Left forelimb (tissue), 1 donor: ENCODE measurements around the gene LGALS3BP.
A peak's percentile ranks its signal among the peaks of the same experiment; 100 is the strongest.

Source experiments
- DNase-seq: peaks from one replicate; pipeline ENCODE4 v3.0.0-alpha.2; 2018; ENCODE audit warnings: low spot score

Gene LGALS3BP

DNA sequence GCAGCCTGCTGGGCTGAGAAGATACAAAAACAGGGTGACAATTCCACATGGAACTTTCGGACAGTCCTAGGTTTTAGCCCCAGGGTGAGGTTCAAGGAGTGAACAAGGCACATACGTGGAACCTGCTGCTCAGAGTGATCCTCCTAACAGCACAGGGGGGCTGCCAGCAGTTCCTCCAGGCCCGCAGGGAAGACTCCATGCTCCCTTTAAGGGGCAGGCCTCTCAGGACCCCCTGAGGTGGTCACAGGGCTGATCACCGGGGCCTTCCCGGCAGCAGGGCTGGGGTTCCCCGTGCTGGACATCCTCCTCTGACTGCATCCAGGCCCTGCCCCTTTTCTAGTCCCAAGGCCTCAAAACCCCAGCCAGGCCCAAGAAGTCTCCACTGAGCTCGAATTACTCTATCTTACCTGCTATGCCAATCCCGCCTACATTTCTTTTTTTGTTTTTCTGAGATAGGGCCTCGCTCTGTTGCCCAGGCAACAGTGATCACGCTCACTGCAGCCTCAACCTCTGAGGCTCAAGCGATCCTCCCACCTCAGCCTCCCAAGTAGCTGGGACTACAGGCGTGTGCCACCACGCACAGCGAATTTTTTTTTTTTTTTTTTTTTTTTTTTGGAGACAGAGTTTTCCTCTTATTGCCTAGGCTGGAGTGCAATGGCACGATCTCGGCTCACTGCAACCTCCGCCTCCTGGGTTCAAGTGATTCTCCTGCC, 19.5 kb upstream of the LGALS3BP start:
- no peak for DNase-seq

DNA sequence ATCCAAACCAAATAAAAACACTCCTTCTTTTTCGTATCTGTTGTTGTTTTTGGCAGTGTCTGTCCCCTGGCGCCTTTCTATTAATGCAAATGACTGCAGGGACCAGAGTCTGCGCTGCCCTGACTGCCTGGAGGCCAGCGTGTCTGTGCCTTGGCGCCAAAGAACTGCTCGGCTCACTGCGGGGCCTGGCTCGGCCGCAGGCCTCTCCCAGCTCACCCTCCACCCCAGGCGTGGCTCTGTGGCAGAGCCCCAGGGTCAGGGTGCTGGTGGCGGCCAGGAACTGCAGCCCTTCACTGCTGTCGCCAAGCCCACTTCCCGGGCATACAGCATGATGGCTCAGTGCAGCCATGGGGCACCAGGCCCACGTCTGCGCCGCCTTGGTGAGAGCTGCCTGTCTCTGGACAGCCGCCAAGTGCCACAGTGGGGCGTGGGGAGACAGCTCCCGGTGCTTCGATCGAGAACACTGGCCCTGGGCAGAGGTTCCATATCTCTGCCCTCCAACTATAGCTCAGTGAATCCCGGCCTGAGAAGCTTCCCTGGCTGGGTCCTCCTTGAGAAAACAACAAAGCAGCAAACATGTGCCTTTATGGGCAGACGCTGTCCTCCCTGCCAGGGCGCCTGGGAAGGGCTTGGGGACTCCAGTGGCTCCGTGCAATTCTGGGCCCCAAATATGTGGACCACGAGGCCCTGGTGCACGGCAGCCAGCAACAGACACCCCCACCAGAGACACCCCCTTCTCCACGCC, 18.8 kb upstream of the LGALS3BP start:
- DNase-seq, result no peak

DNA sequence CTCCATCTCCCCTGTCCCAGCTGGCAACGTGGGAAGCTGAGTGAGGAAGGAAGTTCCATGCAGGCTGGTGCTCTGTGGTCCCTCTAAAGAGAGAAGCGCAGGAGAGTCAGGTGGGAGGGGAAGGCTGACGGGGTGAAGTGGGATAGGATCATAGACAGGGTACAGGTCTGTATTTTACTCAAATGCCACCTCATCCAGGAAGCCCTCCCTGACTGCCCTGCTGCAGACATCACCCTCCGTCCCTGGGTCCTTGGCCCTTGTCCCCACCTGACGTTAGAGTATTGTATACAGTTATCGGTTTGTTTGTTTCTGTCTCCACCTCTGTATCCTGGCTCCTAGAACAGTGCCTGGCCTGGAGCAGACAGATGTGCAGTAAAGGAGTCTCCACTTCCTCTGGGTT, 18.2 kb upstream of the LGALS3BP start:
- no peak for DNase-seq

DNA sequence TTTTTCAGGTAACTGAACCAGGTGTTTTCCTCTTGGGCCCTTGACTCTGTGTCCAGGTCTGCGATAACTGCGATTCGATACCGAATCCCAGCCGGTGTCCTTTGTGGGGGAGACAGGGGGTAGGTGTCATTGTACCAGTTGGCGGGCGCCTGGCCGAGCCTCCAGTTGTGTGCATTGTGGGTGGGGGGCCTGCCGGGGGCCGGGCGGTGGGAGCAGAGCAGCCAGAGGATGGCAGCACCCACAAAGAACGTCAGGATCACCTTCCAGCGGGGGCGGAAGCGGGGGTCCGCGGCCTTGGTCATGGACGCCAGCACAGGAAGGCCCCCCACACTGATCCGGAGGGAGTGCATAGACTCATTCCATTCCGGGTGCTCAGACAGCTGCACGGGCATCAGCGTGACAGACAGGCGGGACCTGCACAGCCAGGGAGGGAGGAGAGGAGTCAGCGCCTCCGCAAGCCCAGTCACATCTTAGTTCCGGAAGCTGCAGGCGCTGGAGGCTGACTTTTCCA, 17.6 kb upstream of the LGALS3BP start:
- no peak for DNase-seq

DNA sequence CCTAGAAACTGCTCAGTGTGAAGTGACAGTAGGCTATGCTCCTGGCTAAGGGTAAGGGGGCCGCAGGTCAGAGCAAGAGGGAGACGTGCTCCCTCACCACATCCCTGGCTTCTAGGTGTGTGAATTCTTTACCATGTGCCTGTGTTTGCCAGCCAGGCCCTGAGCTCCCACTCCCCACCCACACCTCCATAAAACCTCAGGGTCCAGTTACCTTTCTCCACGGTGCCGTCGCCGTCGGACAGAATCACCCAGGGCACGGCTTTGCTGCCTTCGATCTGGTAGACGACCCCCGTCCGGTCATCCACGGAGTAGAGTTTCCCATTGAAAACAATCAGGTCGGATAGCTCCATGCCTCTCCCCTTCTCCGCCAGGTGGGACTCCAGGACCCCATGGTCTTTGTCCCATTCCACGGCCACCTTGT, 17.1 kb upstream of the LGALS3BP start:
- DNase-seq, result no peak

DNA sequence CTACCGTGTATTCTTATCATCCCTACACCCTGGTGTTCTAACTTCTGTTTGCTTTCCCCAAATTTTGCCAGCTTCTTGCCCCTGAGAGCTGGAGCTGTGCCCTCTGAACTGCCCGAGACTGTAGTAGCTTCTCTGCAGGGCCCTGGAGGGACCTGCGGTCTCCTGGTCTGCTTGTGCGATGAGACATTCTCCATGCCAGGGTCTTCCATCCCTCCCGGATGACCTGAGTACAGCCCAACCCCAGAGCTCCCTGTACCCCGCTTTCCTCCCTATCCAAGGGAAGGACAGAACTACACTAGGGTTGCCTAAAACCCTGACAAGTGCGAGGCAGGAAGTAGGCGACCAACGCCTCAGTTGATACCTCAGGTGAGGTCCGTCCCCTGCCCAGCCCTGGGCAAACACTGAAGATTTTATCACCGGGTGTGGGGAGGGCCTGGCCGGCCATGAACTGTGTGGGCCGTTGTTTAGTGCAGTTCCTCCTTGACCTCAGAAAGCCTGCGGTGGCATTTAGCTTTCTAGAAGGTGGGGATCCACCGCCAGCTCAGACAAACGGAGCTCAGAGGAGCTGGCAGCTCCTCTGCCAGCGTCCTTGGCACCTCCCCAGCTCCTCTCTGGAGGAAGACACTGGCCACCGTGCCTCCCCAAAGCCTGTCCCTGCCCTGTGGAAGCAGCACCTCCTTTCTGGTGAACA, 16.2 kb upstream of the LGALS3BP start:
- DNase-seq, result peak; percentile 57

DNA sequence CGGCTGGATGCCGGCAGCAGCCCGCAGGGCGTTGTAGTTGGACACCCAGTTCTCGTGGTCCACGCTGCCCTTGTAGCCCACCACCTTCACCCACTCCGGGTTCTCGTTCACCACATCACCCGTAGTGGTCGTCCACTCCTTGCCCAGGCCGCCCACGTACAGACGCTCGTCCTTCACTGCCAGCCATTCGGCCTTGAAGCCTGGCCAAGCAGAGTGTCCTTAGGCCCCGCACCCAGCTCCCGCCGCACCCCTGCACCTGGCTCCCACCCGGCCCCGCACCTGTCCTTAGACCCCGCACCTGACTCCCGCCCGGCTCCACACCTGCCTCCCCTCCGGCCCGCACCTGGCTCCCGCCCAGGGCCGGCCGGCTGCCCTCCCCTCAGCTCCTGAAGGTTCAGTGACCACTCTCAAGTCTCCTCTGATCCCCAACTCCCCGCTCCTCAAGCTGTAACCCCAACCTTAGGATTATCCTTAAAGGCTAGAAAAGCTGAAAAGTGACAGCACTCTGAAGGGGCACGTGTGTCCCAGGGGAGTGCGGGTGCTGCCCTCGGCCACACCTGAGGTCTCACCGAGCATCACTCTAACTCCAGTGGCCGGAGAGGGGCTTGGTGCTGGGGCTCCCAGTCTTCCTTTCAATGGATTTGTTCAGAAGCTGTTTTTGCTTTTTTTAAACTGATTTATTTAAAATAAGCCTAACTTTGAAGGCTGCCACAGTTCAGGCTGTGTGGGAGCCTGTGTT, 15.5 kb upstream of the LGALS3BP start:
- no peak for DNase-seq

DNA sequence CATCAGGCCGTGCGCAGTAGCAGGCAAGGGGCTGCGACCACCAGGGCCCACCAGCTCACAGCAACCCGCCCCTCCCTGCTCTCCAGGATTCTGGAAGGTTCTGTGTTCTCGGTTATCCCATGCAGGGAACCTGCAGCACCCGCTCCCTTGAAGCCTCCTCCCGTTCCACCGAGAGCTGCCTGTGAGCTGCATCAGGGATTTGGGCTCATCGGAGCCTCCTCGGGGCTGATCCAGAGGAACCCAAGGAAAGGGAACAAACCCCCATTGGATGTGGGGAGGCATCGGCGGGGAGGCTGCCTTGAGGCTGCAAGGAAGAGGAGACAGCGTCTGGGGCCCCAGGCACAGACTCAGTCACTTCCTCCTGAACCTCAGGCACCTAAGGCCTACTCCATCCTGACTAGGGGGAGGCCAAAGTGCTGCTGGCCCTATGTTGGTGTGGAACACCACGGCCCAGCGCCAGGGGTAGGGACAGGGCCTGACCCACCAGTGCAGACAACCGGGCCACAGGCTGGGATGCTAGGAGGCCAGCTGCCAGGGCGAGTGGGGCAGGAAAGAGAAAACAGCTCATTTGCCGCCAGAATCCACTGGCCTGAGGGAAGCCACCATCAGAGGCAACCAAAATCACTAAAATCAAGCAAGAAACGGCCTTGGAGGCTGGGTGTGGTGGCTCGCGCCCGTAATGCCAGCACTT, 14.4 kb upstream of the LGALS3BP start:
- DNase-seq, result peak; percentile 31

DNA sequence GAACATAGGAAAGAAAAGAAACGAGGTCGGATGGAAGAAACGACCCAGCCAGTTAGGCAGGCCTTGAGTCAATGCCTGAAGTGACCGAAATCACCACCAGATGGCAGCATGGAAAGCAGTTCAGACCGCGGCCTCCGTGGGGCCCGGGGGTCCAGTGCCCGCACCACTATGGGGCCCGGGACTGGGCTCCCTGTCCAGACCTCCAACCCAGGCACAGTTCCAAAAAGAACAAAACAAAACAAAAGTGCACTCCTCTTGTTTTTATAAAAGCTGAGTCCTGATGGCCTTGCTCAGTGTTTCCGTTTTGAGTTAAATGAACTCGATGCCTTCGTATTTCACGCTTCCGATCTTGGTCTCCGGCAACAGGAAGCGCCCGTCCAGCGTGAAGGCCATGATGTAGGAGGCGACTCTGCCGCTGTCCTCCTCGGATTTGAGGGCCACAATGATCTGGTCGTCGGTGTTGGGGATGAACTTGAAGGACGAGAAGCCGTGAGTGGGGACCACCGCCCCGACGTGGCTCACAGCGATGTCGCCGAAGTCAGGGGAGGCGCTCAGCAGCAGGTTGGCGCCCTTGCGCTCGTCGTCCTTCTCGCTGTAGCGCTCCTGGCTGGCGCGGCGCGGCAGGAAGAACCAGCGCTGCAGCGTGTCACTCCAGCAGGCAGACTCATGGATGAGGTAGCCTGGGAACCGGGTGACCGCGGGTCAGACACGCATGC, 13.7 kb upstream of the LGALS3BP start:
- DNase-seq, result peak; percentile 65

DNA sequence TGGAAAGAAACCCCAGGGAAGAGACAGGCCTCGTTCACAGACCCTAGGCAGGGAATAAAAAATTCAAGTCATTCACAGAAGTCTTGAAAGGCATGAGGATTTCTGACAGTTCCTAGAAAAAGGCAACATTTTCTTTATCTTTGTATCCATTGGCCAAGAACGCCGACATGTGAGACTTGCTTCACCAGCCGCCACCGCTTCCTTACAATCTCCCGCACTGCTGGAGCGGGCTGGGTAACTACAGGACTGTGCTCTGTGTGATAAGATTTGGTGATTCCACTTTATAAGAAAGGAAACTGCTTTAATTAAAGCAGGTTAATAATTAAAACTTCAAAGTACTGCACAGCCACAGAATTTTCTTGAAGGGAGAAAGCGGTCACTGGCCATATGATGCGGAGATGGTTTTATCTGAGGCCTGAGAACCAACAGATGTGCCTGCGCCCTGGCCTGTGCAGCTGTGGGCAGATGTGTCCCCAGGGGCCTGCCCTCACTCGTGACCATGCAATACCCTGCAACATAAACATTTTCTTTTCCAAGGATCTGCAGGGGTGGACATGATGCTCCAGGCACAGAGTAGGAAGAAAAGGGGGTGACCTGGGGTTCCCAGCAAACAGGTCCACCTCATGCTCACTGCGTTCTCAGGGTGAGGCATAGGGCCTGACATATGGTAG, 13.0 kb upstream of the LGALS3BP start:
- DNase-seq, result no peak

DNA sequence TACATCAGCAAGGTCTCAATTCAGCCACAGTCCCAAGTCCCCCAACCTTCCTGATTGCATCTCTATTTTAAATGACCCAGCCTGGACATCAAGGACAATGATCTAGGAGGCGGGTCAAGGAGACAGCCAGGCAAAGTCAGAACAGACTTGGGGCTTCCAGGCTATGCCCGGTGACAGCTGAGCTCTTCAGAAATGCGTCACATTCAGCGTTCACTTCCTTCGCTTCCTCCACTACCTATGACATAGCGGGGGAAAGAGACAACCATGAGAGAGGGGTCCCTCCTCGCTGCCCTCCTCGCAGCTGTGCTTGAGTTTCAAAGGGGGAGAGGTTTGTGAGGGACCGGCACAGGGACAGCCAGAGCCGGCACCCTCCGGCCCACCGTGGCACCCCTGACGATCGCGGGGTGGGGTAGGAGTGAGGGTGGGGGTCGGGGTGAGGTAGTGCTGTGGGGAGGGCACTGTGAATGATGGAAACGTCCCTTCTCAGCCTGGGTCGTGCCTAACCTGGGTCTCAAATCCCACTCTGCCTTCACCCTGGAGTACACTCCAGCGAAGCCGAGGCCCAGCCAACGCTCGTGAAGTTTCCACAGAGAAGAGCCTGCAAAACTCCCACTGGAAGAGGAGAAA, 12.3 kb upstream of the LGALS3BP start:
- peak; percentile 36 for DNase-seq

DNA sequence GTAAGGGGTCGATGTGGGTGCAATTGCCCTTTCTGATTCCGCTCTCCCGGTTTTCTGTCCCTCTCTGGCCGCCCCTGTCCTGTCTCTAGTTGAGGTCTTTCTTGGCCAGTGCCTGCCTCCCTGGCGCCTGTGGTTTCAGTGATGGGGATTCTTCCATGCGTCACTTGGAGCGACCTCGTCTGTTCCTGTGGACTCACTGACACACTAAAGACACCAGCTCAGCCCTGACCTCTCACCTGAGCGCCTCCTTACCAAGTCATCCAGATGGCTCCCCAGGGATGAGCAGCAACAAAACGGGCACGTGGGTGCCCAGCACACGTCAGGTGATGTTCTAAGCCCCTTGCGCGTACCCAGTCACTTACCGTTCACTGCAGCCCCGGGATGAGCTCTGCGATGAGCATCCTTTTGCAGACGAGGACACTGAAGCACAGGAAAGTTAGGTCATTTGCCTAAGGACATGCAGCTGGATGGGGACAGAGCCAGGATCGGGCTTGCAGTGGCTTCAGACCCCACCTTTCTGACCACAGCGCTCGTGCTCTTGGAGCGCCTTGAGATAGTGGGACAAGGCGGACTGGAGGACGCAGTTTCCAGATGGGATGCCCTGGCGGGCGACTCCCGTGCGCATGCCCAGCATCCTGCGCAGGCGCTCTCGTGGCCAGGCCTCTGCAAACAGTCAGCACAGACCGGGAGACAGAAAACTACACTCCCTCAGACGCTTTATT, 11.5 kb upstream of the LGALS3BP start:
- DNase-seq, result peak; percentile 53

DNA sequence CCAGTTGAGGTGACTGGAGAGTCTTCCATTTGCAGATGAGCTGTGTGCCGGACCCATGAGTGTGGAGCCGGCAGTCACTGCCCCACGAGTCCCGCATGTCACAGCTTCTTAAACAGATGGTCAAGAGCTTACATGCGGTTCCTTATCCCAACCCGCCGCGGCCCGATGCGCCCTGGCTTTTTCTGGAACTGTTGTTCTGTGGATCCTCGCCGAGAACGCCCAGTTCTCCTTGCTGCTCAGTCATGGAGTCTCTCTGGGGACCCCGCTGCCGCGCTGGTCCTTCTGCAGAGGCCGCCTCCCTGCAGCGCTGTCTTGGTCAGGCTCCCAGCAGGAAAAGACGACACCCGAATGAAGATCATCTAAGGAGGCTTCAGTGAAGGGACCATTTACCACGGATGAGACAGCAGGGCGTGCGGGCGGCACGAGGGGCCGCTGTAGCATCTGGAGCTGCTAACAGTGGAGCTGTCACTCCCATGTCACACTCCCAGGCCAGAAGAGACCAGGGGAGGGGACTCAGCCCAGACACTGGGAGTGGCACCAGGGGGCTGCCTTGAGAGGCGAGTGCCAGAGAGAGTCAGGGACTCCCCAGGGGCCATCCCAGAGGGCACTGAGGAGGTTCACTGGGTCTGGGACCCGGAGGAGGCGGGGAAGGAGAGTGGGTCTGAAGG, 10.8 kb upstream of the LGALS3BP start:
- no peak for DNase-seq

DNA sequence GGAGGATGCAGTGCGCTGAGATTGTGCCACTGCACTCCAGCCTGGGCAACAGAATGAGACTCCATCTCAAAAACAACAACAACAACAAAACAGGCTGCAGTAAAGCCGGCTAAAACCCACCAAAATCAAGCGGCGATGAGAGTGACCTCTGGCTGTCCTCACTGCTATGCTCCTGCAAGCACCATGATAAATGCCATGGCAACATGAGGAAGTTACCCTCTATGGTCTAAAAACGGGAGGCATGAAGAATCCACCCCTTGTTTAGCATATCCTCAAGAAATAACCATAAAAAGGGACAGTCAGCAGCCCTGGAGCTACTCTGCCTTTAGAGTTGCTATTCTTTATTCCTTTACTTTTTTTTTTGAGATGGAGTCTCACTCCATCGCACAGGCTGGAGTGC, 8.4 kb upstream of the LGALS3BP start:
- no peak for DNase-seq

DNA sequence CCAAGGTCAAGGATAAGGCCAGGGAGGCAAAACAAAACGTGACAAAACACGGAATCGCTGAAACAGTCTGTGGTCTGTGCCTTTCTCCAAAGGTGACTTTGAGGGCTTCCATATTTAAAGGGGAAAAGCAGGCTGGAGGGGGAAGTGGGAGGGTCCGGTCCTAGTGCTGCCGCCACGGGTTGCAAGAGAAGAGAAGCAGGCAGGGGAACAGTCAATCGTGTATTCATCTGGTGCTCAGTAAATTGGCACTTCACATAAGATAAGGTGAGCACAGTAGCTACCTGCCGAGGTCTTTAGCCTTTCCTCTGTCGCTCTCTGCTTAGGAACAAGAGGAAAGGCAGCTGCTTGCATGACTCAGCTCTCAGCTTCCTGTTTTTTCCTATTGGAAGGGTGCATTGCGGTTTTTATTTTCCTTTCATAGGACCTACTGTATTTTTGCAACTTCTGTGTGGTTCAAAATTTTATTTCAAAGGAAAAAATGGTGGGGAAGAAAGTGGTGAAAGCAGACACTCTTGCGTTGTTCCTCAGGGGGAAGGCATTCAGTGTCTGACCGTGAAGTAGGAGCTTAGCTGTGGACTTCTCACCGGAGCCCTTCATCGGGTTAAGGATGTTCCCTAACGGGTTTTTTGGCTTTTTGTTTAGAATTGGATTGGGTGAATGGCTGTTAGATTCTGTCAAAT, 7.1 kb upstream of the LGALS3BP start:
- no peak for DNase-seq

DNA sequence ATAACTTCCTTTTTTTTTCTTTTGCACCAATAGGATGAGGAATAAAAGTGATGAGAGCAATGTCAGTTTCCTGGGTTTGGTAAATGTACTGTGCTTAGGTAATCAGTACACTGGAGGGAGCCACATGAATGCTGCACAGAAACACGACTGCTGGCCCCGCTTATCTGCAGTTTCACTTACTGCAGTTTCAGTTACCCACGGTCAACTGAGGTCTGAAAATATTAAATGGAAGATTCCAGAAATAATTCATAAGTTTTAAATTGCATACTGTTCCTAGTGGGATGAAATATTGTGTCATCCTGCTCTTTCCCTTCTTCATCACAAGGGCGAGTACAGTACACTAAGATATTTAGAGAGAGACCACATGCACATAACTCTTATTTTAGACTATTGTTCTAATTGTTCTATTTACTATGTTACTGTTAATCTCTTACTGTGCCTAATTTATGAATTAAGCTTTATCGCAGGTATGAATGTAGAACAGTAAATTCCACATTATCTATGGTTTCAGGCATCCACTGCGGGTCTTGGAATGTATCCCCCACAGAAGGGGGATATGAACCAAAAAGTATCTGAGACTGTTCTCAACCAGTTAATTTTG, 6.4 kb upstream of the LGALS3BP start:
- no peak for DNase-seq

DNA sequence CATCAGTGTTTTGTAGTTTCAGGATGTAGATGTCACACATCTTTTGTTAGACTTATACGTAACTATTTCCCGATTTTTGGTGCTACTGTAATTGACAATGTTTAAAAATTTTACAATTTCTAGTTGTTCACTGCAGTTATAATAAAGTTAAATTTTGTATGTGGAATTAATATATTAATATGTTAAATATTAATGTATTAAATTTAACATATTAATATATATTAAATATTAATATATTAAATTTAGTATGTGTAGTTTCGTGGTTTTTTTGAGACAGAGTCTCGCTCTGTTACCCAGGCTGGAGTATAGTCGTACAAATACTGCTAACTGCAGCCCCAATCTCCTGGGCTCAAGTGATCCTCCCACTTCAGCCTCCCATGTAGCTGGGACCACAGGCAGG, 5.7 kb upstream of the LGALS3BP start:
- no peak for DNase-seq
